Measurements from ENCODE around the gene PKNOX2. TPM values are rescaled to one million over a fixed set of nuclear protein-coding genes. Genes with fewer than 3 reads are reported as not detected.

PKNOX2 gene
- total and polyA plus RNA-seq, 2 of the 8 experiments (the other 6 are each of a cell fraction or from before 2014, with no cell fraction given) = 2.0 TPM

- no peak for TF ChIP-seq JUN (IDR thresholded peaks at IDR 0.05; ENCODE audit: low read depth, low read length)
- no peak for TF ChIP-seq HDAC6 (IDR thresholded peaks at IDR 0.05; ENCODE audit: low read depth, low read length)
- TF ChIP-seq CTCF (IDR thresholded peaks at IDR 0.05; ENCODE audit: control extremely low read depth in 1 of 3, insufficient read depth in 1 of 3, low read depth in 1 of 3, low read length in 3 of 3) = no peak
- no peak for TF ChIP-seq ASH2L (IDR thresholded peaks at IDR 0.05; ENCODE audit: low read length)
- no peak for TF ChIP-seq JUND (IDR thresholded peaks at IDR 0.05; ENCODE audit: low read length)
- TF ChIP-seq SP2 (IDR thresholded peaks at IDR 0.05; ENCODE audit: low read length) = no peak
- TF ChIP-seq SP4 (IDR thresholded peaks at IDR 0.05; ENCODE audit: low read length) = no peak
Observed at GRCh38 chr11:125382314-125382791, 217.8 kb downstream of the PKNOX2 start (continued).

All from H1 (cell line).